HG03469 (cell line): ENCODE data around the gene SP7.
"Not testable (repeated sequence)": the region's sequence is repeated elsewhere in the genome, so short reads cannot be mapped to it uniquely, and the experiment has no call there.

Experiments used
- ATAC-seq: cut with Tn5 transposase; IDR thresholded peaks from one replicate; pipeline ENCODE4 v1.9.1; 2021; ENCODE audit warnings: mild to moderate bottlenecking, moderate library complexity, moderate number of reproducible peaks; ENCODE audit not compliant: unreplicated experiment

The SP7 gene

GRCh38 chr12:53336181-53336681 is at the start of gene SP7:
Gene SP7 (minus strand): TSS chr12:53336354. CDS start chr12:53335646, 708 bp downstream.
- ATAC-seq = no peak

- no peak for ATAC-seq
Observed at GRCh38 chr12:53383258-53383657, 47.1 kb upstream of the SP7 start.

GRCh38 chr12:53381731-53382630 is 45.8 kb upstream of the SP7 start:
- ATAC-seq = no peak

GRCh38 chr12:53380794-53381730 is 44.9 kb upstream of the SP7 start:
- ATAC-seq = no peak

GRCh38 chr12:53380104-53380793 is 44.1 kb upstream of the SP7 start, which contains the start of gene SP1:
Gene SP1 (plus strand): TSS chr12:53380176. CDS start chr12:53380292, 116 bp downstream.
- ATAC-seq = peak; percentile 27

- peak; percentile 54 for ATAC-seq
Observed at GRCh38 chr12:53379389-53380103, 43.4 kb upstream of the SP7 start.

GRCh38 chr12:53378724-53379388 is 42.7 kb upstream of the SP7 start:
- ATAC-seq = no peak

GRCh38 chr12:53378222-53378621 is 42.1 kb upstream of the SP7 start:
- no peak for ATAC-seq

GRCh38 chr12:53376747-53377146 is 40.6 kb upstream of the SP7 start:
- no peak for ATAC-seq

- ATAC-seq = not testable (repeated sequence)
Observed at GRCh38 chr12:53374277-53374676, 38.1 kb upstream of the SP7 start.

GRCh38 chr12:53373554-53374133 is 37.5 kb upstream of the SP7 start:
- ATAC-seq = not testable (repeated sequence)

GRCh38 chr12:53365245-53365904 is 29.2 kb upstream of the SP7 start:
- ATAC-seq = no peak

GRCh38 chr12:53361638-53362037 is 25.5 kb upstream of the SP7 start:
- ATAC-seq = not testable (repeated sequence)

GRCh38 chr12:53358836-53359419 is 22.8 kb upstream of the SP7 start:
- no peak for ATAC-seq

- no peak for ATAC-seq
Observed at GRCh38 chr12:53355121-53355520, 19.0 kb upstream of the SP7 start.

- ATAC-seq = no peak
Observed at GRCh38 chr12:53353257-53353655, 17.1 kb upstream of the SP7 start.

GRCh38 chr12:53352331-53353256 is 16.4 kb upstream of the SP7 start:
- ATAC-seq = no peak
